Right lobe of liver (tissue), 4 donors: ENCODE data around the gene TCEANC2.

ENCODE experiments used
- POLR2A ChIP-seq: fragments of 450-650 bp; IDR thresholded peaks from one replicate; pipeline ENCODE4 v1.6.1; 2017; ENCODE audit warnings: antibody characterized with exemption, mild to moderate bottlenecking
- TF ChIP-seq, protein P1 (sequence below), 4 donors: fragments of 200-600 bp in 3 of 4; fragments of 450-650 bp in 1 of 4; IDR thresholded peaks; one replicate each; pipeline versions ENCODE4 v1.5.1 to v1.8.0; 2016 to 2022; ENCODE audit warnings: antibody characterized with exemption in 4 of 4, mild to moderate bottlenecking in 2 of 4
- donor health status: DM: no; HTN: no; CAD: no.
- donor health status: DM: no; HTN: no; CAD: no.
- donor health status: DM: no; HTN: yes; CAD: no.

DNA sequence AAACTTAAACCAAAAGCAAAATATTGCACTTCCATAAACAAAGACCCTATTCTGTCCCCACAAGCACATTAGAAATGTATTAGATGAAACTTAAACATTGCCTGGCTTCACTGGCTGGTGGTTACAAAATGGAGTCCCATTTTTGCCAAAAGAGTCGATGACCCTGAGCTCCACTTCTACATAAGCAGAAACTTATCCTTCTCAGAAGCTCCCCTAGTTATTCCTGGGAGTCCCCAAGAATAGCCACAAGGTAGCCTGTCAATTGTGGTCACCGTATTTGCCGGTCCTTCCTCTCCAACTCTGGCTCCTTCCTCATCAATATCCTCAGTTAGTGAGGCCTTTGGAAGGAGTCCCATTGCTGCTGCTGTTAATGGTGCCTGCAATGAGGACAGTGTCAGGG, 62.1 kb downstream of the TCEANC2 start:
- TF ChIP-seq, protein P1, sequence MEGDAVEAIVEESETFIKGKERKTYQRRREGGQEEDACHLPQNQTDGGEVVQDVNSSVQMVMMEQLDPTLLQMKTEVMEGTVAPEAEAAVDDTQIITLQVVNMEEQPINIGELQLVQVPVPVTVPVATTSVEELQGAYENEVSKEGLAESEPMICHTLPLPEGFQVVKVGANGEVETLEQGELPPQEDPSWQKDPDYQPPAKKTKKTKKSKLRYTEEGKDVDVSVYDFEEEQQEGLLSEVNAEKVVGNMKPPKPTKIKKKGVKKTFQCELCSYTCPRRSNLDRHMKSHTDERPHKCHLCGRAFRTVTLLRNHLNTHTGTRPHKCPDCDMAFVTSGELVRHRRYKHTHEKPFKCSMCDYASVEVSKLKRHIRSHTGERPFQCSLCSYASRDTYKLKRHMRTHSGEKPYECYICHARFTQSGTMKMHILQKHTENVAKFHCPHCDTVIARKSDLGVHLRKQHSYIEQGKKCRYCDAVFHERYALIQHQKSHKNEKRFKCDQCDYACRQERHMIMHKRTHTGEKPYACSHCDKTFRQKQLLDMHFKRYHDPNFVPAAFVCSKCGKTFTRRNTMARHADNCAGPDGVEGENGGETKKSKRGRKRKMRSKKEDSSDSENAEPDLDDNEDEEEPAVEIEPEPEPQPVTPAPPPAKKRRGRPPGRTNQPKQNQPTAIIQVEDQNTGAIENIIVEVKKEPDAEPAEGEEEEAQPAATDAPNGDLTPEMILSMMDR (IDR thresholded peaks at IDR 0.05): no peak
- TF ChIP-seq POLR2A: no peak
